Bronchial epithelial cell (primary cell): Measurements from ENCODE around the gene GKN2. TPM values are rescaled to one million over a fixed set of nuclear protein-coding genes. Genes with fewer than 3 reads are reported as not detected.
A peak's percentile ranks its signal among the peaks of the same experiment; 100 is the strongest.

ENCODE experiments used
- DNase-seq: peaks from one replicate; pipeline ENCODE4 v3.0.0-alpha.2; 2010; ENCODE audit warnings: low read depth
- FAIRE-seq: peaks from 2 replicates; lab custom pipeline; 2011; peaks lifted over from hg19 to GRCh38; lab: Jason Lieb, UNC
- H3K27me3 ChIP-seq: 2 replicates; pipeline ENCODE4 v1.5.1; 2011; ENCODE audit warnings: low read length; ENCODE audit not compliant: control insufficient read depth, insufficient read depth
- H3K36me3 ChIP-seq: 2 replicates; pipeline ENCODE4 v1.5.1; 2011; ENCODE audit warnings: low read length; ENCODE audit not compliant: control insufficient read depth, insufficient read depth
- H3K4me3 ChIP-seq: 2 replicates; pipeline ENCODE4 v1.5.1; 2011; ENCODE audit warnings: mild to moderate bottlenecking, low read depth, low read length, control low read depth
- total RNA-seq: library from RNA; depleted of rRNA; stranded (reverse); fragments of >200 nt; gene quantifications from 2 replicates; pipeline ENCODE4 v1.2.1, GENCODE V29; 2014
- TF ChIP-seq, protein P1 (sequence below): IDR thresholded peaks from 2 replicates; pipeline ENCODE4 v1.5.1; 2011; ENCODE audit warnings: mild to moderate bottlenecking, moderate library complexity, low read length, control low read depth, inconsistent platforms; ENCODE audit not compliant: insufficient read depth, severe bottlenecking

The GKN2 gene
- total RNA-seq, 1 donor from 2014 or later: not detected

DNA sequence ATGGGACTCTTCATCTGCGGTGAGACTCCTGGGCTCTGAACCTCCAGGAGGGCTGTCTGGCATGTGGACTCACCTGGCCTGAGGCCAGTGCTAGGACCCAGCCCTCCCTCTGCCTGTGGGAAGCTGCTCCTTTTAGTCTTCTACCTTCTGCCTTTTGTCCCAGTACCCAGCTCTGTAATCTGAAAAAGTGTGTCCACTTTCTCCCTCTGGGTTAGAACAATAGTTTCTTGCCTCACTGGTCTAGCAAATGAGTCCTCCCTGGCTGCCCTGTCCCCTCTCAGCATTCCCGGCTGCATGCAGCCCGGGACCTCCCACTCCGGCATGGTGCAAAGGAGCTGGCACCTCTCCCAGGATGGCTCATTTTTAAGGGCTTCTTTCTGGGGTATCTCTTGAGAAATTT lies 25.9 kb downstream of the GKN2 start:
- TF ChIP-seq, protein P1, sequence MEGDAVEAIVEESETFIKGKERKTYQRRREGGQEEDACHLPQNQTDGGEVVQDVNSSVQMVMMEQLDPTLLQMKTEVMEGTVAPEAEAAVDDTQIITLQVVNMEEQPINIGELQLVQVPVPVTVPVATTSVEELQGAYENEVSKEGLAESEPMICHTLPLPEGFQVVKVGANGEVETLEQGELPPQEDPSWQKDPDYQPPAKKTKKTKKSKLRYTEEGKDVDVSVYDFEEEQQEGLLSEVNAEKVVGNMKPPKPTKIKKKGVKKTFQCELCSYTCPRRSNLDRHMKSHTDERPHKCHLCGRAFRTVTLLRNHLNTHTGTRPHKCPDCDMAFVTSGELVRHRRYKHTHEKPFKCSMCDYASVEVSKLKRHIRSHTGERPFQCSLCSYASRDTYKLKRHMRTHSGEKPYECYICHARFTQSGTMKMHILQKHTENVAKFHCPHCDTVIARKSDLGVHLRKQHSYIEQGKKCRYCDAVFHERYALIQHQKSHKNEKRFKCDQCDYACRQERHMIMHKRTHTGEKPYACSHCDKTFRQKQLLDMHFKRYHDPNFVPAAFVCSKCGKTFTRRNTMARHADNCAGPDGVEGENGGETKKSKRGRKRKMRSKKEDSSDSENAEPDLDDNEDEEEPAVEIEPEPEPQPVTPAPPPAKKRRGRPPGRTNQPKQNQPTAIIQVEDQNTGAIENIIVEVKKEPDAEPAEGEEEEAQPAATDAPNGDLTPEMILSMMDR: no peak
- no peak for FAIRE-seq
- no peak for DNase-seq
- H3K36me3 ChIP-seq: no peaks in the 10 kb centered on the region
- no peaks in the 10 kb centered on the region for H3K27me3 ChIP-seq
- H3K4me3 ChIP-seq: no peak overlapping the region

DNA sequence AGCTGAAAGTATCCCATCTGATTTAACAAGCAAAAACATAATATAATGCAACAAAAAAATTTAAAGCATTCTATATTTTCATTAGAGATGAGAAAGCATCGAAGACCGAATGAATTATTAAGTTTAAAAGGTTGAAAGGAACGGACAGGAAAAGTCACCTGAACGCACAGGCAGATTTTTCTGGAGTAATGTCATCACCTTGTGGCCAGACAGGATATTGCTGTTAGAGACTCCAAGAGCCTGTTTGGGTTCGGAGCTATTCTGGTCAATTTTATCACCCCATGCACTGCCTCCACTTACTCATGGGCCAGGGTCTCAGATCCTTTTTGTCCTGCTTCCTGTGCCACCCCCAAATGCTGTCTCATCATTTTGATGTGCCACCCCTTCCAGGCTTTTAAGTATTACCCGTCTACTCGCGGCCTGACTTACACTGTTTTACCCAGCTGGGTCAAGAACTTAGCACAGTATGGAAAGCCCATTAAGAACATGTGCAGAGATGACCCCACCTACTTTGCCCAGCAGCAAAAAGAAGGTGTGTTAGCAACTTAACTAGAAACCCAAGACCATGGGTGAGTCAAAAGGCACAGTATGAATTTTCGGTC lies 27.3 kb downstream of the GKN2 start:
- FAIRE-seq: peak; percentile 40
- TF ChIP-seq, protein P1: peak; percentile 95

DNA sequence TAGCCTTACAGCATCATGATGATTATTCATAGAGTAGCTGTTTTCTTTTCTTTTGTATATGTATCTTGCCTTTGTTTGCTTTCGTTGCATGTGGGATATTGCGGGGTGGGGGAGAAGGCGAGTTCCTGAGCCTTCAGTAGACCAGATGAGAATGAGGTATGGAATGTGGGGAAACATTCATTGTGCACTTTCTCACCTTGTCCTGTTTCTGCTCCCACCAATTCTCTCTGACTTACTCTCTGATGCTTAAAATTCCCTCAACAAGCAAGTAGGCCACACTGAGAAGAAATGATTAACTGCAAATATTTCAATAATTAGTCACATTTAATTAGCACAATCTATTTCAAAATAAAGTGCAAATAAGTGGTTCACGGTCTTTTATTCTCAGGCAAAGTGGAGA lies 31.0 kb downstream of the GKN2 start:
- Histone ChIP-seq H3K36me3 (no peaks in the 10 kb centered on the region), H3K4me3 (no peak overlapping the region), H3K27me3 (no peaks in the 10 kb centered on the region)
- TF ChIP-seq, protein P1: no peak
- DNase-seq (peak; percentile 82), FAIRE-seq (no peak)

More for the DNA sequence above, 27.3 kb downstream of the GKN2 start:
- peak; percentile 65 for DNase-seq
- H3K36me3 ChIP-seq: no peaks in the 10 kb centered on the region
- no peaks in the 10 kb centered on the region for H3K27me3 ChIP-seq
- no peak overlapping the region for H3K4me3 ChIP-seq

DNA sequence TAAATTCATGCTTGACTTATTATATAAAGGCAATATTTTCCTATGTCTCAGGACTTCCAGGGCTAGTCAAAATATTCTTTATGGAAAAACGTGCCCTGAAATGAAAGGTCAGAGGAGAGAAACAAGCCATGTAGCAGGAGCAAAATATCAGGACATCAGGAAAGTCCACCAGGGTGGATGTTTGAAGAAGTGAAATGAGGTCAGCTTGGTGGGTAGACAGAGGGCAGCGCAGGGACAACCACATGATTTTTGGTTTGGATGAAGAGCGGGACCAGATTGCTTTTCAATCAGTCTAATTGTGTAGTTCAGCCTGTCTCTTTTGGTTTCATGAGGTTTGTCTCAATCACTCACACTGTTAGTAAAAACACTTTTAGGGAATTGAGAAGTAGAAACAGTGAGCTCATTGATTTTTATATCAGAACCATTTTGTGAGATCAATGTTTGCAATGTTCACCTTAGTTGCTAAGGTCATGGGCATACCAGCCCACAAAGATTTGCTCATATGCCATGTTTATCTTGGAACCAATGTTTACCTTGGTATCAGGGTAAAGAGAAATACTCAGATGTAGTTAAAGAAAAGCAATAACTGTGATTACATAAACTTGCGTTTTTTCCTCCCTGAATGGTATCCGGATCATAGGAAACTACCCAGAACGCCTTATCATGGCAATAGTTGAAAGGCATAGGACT lies 32.1 kb downstream of the GKN2 start:
- TF ChIP-seq, protein P1: no peak
- Histone ChIP-seq H3K4me3 (no peak overlapping the region), H3K27me3 (no peaks in the 10 kb centered on the region), H3K36me3 (no peaks in the 10 kb centered on the region)
- FAIRE-seq: no peak
- DNase-seq: peak; percentile 29

GRCh38 chr2:68918497-68918896 lies 34.2 kb downstream of the GKN2 start:
- TF ChIP-seq, protein P1: no peak
- Histone ChIP-seq H3K36me3 (no peaks in the 10 kb centered on the region), H3K27me3 (no peaks in the 10 kb centered on the region), H3K4me3 (no peak overlapping the region)
- DNase-seq (peak; percentile 75), FAIRE-seq (peak; percentile 90)
